Measurements from ENCODE around the gene CBFA2T2.

CBFA2T2 gene

GRCh38 chr20:33594743-33595142 lies 104.8 kb downstream of the CBFA2T2 start:
- Histone ChIP-seq H2AFZ (ENCODE audit: low read depth, low read length) (no peak overlapping the region), H3K4me1 (ENCODE audit: insufficient read depth, low read length) (no peaks in the 10 kb centered on the region), H3K9me3 (ENCODE audit: low read length) (peaks cover 4% of the 10 kb centered on the region), H3K4me3 (ENCODE audit: low read length) (no peak overlapping the region), H3K27me3 (ENCODE audit: insufficient read depth, low read length) (no peaks in the 10 kb centered on the region), H3K36me3 (ENCODE audit: insufficient read depth, low read length) (no peaks in the 10 kb centered on the region)

DNA sequence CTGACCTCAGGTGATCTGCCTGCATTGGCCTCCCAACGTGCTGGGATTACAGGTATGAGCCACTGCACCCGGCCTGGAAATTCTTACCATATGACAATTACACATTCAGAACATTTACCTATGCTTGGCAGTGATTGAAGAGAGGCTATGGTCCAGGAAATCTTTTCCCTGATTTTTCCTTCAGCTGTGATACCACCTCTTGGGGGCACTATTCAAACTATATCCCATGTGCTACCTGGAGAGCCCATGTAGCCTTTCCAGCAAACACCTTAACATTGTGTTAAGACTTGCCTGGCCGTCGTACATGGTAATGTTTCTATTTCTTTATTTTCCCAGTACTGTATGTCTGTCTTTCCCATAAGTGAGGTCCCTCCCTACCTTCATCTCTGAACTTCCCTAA lies 110.5 kb downstream of the CBFA2T2 start:
- H3K27me3 ChIP-seq (ENCODE audit: insufficient read depth, low read length) = no peaks in the 10 kb centered on the region
- no peak overlapping the region for H3K4me3 ChIP-seq (ENCODE audit: low read length)
- peaks cover 4% of the 10 kb centered on the region for H3K9me3 ChIP-seq (ENCODE audit: low read length)
- H3K4me1 ChIP-seq (ENCODE audit: insufficient read depth, low read length) = no peaks in the 10 kb centered on the region
- no peak overlapping the region for H2AFZ ChIP-seq (ENCODE audit: low read depth, low read length)
- peaks cover 7% of the 10 kb centered on the region for H3K36me3 ChIP-seq (ENCODE audit: insufficient read depth, low read length)

GRCh38 chr20:33600981-33601380 lies 111.1 kb downstream of the CBFA2T2 start:
- no peak overlapping the region for H2AFZ ChIP-seq (ENCODE audit: low read depth, low read length)
- no peaks in the 10 kb centered on the region for H3K4me1 ChIP-seq (ENCODE audit: insufficient read depth, low read length)
- no peak overlapping the region for H3K4me3 ChIP-seq (ENCODE audit: low read length)
- H3K27me3 ChIP-seq (ENCODE audit: insufficient read depth, low read length) = no peaks in the 10 kb centered on the region
- peaks cover 4% of the 10 kb centered on the region for H3K9me3 ChIP-seq (ENCODE audit: low read length)
- H3K36me3 ChIP-seq (ENCODE audit: insufficient read depth, low read length) = peaks cover 7% of the 10 kb centered on the region

GRCh38 chr20:33601861-33602260 lies 112.0 kb downstream of the CBFA2T2 start:
- Histone ChIP-seq H3K27me3 (ENCODE audit: insufficient read depth, low read length) (no peaks in the 10 kb centered on the region), H3K4me3 (ENCODE audit: low read length) (no peak overlapping the region)

GRCh38 chr20:33602826-33603590 lies 113.1 kb downstream of the CBFA2T2 start:
- peaks cover 14% of the 10 kb centered on the region for H3K36me3 ChIP-seq (ENCODE audit: insufficient read depth, low read length)
- H3K4me1 ChIP-seq (ENCODE audit: insufficient read depth, low read length) = no peaks in the 10 kb centered on the region
- no peak overlapping the region for H2AFZ ChIP-seq (ENCODE audit: low read depth, low read length)
- no peaks in the 10 kb centered on the region for H3K9me3 ChIP-seq (ENCODE audit: low read length)
- no peak overlapping the region for H3K4me3 ChIP-seq (ENCODE audit: low read length)
- H3K27me3 ChIP-seq (ENCODE audit: insufficient read depth, low read length) = no peaks in the 10 kb centered on the region

More at GRCh38 chr20:33601861-33602260, 112.0 kb downstream of the CBFA2T2 start:
- H3K9me3 ChIP-seq (ENCODE audit: low read length) = peaks cover 4% of the 10 kb centered on the region
- H2AFZ ChIP-seq (ENCODE audit: low read depth, low read length) = no peak overlapping the region
- peaks cover 7% of the 10 kb centered on the region for H3K36me3 ChIP-seq (ENCODE audit: insufficient read depth, low read length)
- no peaks in the 10 kb centered on the region for H3K4me1 ChIP-seq (ENCODE audit: insufficient read depth, low read length)

GRCh38 chr20:33604084-33604990 lies 114.4 kb downstream of the CBFA2T2 start:
- Histone ChIP-seq H2AFZ (ENCODE audit: low read depth, low read length) (no peak overlapping the region), H3K4me1 (ENCODE audit: insufficient read depth, low read length) (no peaks in the 10 kb centered on the region), H3K36me3 (ENCODE audit: insufficient read depth, low read length) (peaks cover 21% of the 10 kb centered on the region), H3K27me3 (ENCODE audit: insufficient read depth, low read length) (no peaks in the 10 kb centered on the region), H3K4me3 (ENCODE audit: low read length) (no peak overlapping the region), H3K9me3 (ENCODE audit: low read length) (no peaks in the 10 kb centered on the region)

GRCh38 chr20:33604991-33605370 lies 115.1 kb downstream of the CBFA2T2 start:
- H3K9me3 ChIP-seq (ENCODE audit: low read length) = no peaks in the 10 kb centered on the region
- peaks cover 24% of the 10 kb centered on the region for H3K36me3 ChIP-seq (ENCODE audit: insufficient read depth, low read length)

GRCh38 chr20:33606118-33606771 lies 116.3 kb downstream of the CBFA2T2 start:
- no peaks in the 10 kb centered on the region for H3K27me3 ChIP-seq (ENCODE audit: insufficient read depth, low read length)
- peaks cover 31% of the 10 kb centered on the region for H3K36me3 ChIP-seq (ENCODE audit: insufficient read depth, low read length)
- H3K4me3 ChIP-seq (ENCODE audit: low read length) = no peak overlapping the region
- no peaks in the 10 kb centered on the region for H3K4me1 ChIP-seq (ENCODE audit: insufficient read depth, low read length)
- no peaks in the 10 kb centered on the region for H3K9me3 ChIP-seq (ENCODE audit: low read length)
- no peak overlapping the region for H2AFZ ChIP-seq (ENCODE audit: low read depth, low read length)

More at GRCh38 chr20:33604991-33605370, 115.1 kb downstream of the CBFA2T2 start:
- no peaks in the 10 kb centered on the region for H3K27me3 ChIP-seq (ENCODE audit: insufficient read depth, low read length)
- H3K4me1 ChIP-seq (ENCODE audit: insufficient read depth, low read length) = no peaks in the 10 kb centered on the region
- no peak overlapping the region for H3K4me3 ChIP-seq (ENCODE audit: low read length)
- no peak overlapping the region for H2AFZ ChIP-seq (ENCODE audit: low read depth, low read length)

GRCh38 chr20:33609504-33609903 lies 119.6 kb downstream of the CBFA2T2 start:
- Histone ChIP-seq H3K4me1 (ENCODE audit: insufficient read depth, low read length) (no peaks in the 10 kb centered on the region), H2AFZ (ENCODE audit: low read depth, low read length) (no peak overlapping the region), H3K36me3 (ENCODE audit: insufficient read depth, low read length) (peaks cover 50% of the 10 kb centered on the region), H3K4me3 (ENCODE audit: low read length) (no peak overlapping the region), H3K27me3 (ENCODE audit: insufficient read depth, low read length) (no peaks in the 10 kb centered on the region), H3K9me3 (ENCODE audit: low read length) (no peaks in the 10 kb centered on the region)

DNA sequence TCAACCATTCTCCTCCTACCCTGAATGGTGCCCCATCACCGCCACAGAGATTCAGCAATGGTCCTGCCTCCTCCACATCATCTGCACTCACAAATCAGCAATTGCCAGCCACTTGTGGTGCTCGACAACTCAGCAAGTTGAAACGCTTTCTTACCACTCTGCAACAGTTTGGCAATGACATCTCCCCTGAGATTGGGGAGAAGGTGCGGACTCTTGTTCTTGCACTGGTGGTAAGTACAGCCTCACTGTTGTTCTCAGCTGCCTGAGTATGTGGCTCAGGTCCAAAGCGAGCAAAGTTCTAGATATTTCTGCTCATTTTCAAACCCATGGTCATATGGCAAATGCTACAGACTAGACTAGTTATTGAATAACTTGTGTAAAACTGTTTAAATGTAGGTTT lies 121.2 kb downstream of the CBFA2T2 start:
- Histone ChIP-seq H3K9me3 (ENCODE audit: low read length) (no peaks in the 10 kb centered on the region), H2AFZ (ENCODE audit: low read depth, low read length) (no peak overlapping the region), H3K4me3 (ENCODE audit: low read length) (no peak overlapping the region), H3K27me3 (ENCODE audit: insufficient read depth, low read length) (no peaks in the 10 kb centered on the region), H3K36me3 (ENCODE audit: insufficient read depth, low read length) (peaks cover 62% of the 10 kb centered on the region), H3K4me1 (ENCODE audit: insufficient read depth, low read length) (no peaks in the 10 kb centered on the region)

GRCh38 chr20:33612001-33612400 lies 122.1 kb downstream of the CBFA2T2 start:
- Histone ChIP-seq H3K27me3 (ENCODE audit: insufficient read depth, low read length) (no peaks in the 10 kb centered on the region), H2AFZ (ENCODE audit: low read depth, low read length) (no peak overlapping the region), H3K36me3 (ENCODE audit: insufficient read depth, low read length) (peaks cover 66% of the 10 kb centered on the region), H3K4me3 (ENCODE audit: low read length) (no peak overlapping the region), H3K9me3 (ENCODE audit: low read length) (no peaks in the 10 kb centered on the region), H3K4me1 (ENCODE audit: insufficient read depth, low read length) (no peaks in the 10 kb centered on the region)

- Histone ChIP-seq H2AFZ (ENCODE audit: low read depth, low read length) (no peak overlapping the region), H3K27me3 (ENCODE audit: insufficient read depth, low read length) (no peaks in the 10 kb centered on the region), H3K36me3 (ENCODE audit: insufficient read depth, low read length) (peaks cover 38% of the 10 kb centered on the region), H3K4me1 (ENCODE audit: insufficient read depth, low read length) (no peaks in the 10 kb centered on the region), H3K9me3 (ENCODE audit: low read length) (no peaks in the 10 kb centered on the region), H3K4me3 (ENCODE audit: low read length) (no peak overlapping the region)
These were observed 132.0 kb downstream of the CBFA2T2 start for GRCh38 chr20:33621717-33622400.
